GM19239 (cell line): ENCODE measurements around the gene KPNA2.
"Not testable (repeated sequence)": the region's sequence is repeated elsewhere in the genome, so short reads cannot be mapped to it uniquely, and the experiment has no call there.

Experiments used
- DNase-seq: peaks from one replicate; pipeline ENCODE4 v3.0.0; 2011; ENCODE audit warnings: low spot score; ENCODE audit not compliant: insufficient read length
- FAIRE-seq: peaks from 2 replicates; lab custom pipeline; 2011; peaks lifted over from hg19 to GRCh38; lab: Jason Lieb, UNC

Gene KPNA2

GRCh38 chr17:68035523-68036303 lies at the start of gene KPNA2:
Gene KPNA2, plus strand, starts transcription at chr17:68035735. Its CDS starts 1,398 bp downstream, at chr17:68037133.
- FAIRE-seq (peak; percentile 86), DNase-seq (peak; percentile 97)

GRCh38 chr17:67990909-67991308 lies 44.6 kb upstream of the KPNA2 start:
- FAIRE-seq = no peak

GRCh38 chr17:67992548-67993152 lies 42.9 kb upstream of the KPNA2 start:
- no peak for FAIRE-seq
- DNase-seq = no peak

More at GRCh38 chr17:67990909-67991308, 44.6 kb upstream of the KPNA2 start:
- DNase-seq = no peak

GRCh38 chr17:67993153-67993997 lies 42.2 kb upstream of the KPNA2 start:
- no peak for FAIRE-seq
- peak; percentile 94 for DNase-seq

- FAIRE-seq = no peak
- peak; percentile 30 for DNase-seq
Observed at GRCh38 chr17:67993998-67994361, 41.6 kb upstream of the KPNA2 start.

- FAIRE-seq = no peak
- no peak for DNase-seq
Observed at GRCh38 chr17:67994817-67995569, 40.5 kb upstream of the KPNA2 start.

GRCh38 chr17:67995570-67996263 lies 39.8 kb upstream of the KPNA2 start:
- FAIRE-seq = no peak
- DNase-seq = peak; percentile 9

GRCh38 chr17:67996301-67997171 lies 39.0 kb upstream of the KPNA2 start, which contains the start of gene C17orf58:
Gene C17orf58, minus strand, starts transcription at chr17:67996469. Its CDS starts 271 bp downstream, at chr17:67996198.
- not testable (repeated sequence) for DNase-seq, FAIRE-seq

- DNase-seq (no peak), FAIRE-seq (no peak)
Observed at GRCh38 chr17:67998466-67998865, 37.1 kb upstream of the KPNA2 start.

GRCh38 chr17:67999291-67999911 lies 36.1 kb upstream of the KPNA2 start:
- no peak for FAIRE-seq

GRCh38 chr17:68004201-68004600 lies 31.3 kb upstream of the KPNA2 start:
- DNase-seq = no peak
- no peak for FAIRE-seq

More at GRCh38 chr17:67999291-67999911, 36.1 kb upstream of the KPNA2 start:
- DNase-seq = no peak

- DNase-seq = no peak
- no peak for FAIRE-seq
Observed at GRCh38 chr17:68006797-68007196, 28.7 kb upstream of the KPNA2 start.

- DNase-seq = peak; percentile 38
- peak; percentile 31 for FAIRE-seq
Observed at GRCh38 chr17:68011199-68011665, 24.3 kb upstream of the KPNA2 start.

- FAIRE-seq = no peak
- no peak for DNase-seq
Observed at GRCh38 chr17:68013385-68013784, 22.1 kb upstream of the KPNA2 start.

- no peak for DNase-seq
- FAIRE-seq = no peak
Observed at GRCh38 chr17:68015081-68015723, 20.3 kb upstream of the KPNA2 start.

GRCh38 chr17:68016838-68017237 lies 18.7 kb upstream of the KPNA2 start:
- DNase-seq = no peak
- no peak for FAIRE-seq

- not testable (repeated sequence) for FAIRE-seq, DNase-seq
Observed at GRCh38 chr17:68018493-68018892, 17.0 kb upstream of the KPNA2 start.
